Body of pancreas (tissue), 4 donors: ENCODE measurements around the gene CNOT10.

Source experiments
- CTCF ChIP-seq, 7 experiments: fragments of 450-650 bp in 4 of 7; fragments of 200-600 bp in 3 of 7; sonication (generic) in 3 of 7; IDR thresholded peaks; one replicate each; pipeline ENCODE4 v1.5.1; 2016 to 2019; ENCODE audit warnings: antibody characterized with exemption in 7 of 7
- POLR2A ChIP-seq, 3 donors: fragments of 450-650 bp; IDR thresholded peaks; one replicate each; pipeline ENCODE4 v1.6.1; 2016; ENCODE audit warnings: antibody characterized with exemption in 3 of 3, mild to moderate bottlenecking in 2 of 3

GRCh38 chr3:32780735-32781210, 95.8 kb downstream of the CNOT10 start:
- no peak for TF ChIP-seq CTCF (IDR thresholded peaks at IDR 0.05)
- TF ChIP-seq POLR2A (IDR thresholded peaks at IDR 0.05), result no peak
